WERI-Rb-1 (cell line): ENCODE results near the gene NFAT5.

Experiments
- DNase-seq: peaks from one replicate; pipeline ENCODE4 v3.0.0-alpha.2; 2020
- H3K27ac ChIP-seq: fragments of 250-450 bp; sonication (Bioruptor Pico); 2 replicates; pipeline ENCODE4 v1.5.1; 2020; ENCODE audit warnings: mild to moderate bottlenecking, moderate library complexity
- H3K27me3 ChIP-seq: fragments of 250-450 bp; sonication (Bioruptor Pico); 2 replicates; pipeline ENCODE4 v1.5.1; 2021; ENCODE audit warnings: mild to moderate bottlenecking, low read depth, moderate library complexity; ENCODE audit not compliant: insufficient read depth, severe bottlenecking
- H3K36me3 ChIP-seq: fragments of 250-450 bp; sonication (Bioruptor Pico); 2 replicates; pipeline ENCODE4 v1.5.1; 2020; ENCODE audit warnings: mild to moderate bottlenecking, moderate library complexity
- H3K4me3 ChIP-seq: 2 replicates; pipeline ENCODE4 v1.5.1; 2011; ENCODE audit warnings: low read depth, mild to moderate bottlenecking, control low read depth, low read length
- H3K9me3 ChIP-seq: fragments of 250-450 bp; sonication (Bioruptor Pico); 2 replicates; pipeline ENCODE4 v1.5.1; 2021; ENCODE audit warnings: mild to moderate bottlenecking, moderate library complexity; ENCODE audit not compliant: severe bottlenecking
- CTCF ChIP-seq: IDR thresholded peaks from 2 replicates; pipeline ENCODE4 v1.5.1; 2011; ENCODE audit warnings: low read depth, mild to moderate bottlenecking, control low read depth, inconsistent platforms, low read length

The NFAT5 gene

GRCh38 chr16:69712277-69712676 is 146.5 kb downstream of the NFAT5 start:
- Histone ChIP-seq H3K27me3 (no peaks in the 10 kb centered on the region), H3K36me3 (no peaks in the 10 kb centered on the region), H3K4me3 (no peak overlapping the region), H3K27ac (no peak overlapping the region), H3K9me3 (no peaks in the 10 kb centered on the region)
- no peak for TF ChIP-seq CTCF
- DNase-seq = no peak

DNA sequence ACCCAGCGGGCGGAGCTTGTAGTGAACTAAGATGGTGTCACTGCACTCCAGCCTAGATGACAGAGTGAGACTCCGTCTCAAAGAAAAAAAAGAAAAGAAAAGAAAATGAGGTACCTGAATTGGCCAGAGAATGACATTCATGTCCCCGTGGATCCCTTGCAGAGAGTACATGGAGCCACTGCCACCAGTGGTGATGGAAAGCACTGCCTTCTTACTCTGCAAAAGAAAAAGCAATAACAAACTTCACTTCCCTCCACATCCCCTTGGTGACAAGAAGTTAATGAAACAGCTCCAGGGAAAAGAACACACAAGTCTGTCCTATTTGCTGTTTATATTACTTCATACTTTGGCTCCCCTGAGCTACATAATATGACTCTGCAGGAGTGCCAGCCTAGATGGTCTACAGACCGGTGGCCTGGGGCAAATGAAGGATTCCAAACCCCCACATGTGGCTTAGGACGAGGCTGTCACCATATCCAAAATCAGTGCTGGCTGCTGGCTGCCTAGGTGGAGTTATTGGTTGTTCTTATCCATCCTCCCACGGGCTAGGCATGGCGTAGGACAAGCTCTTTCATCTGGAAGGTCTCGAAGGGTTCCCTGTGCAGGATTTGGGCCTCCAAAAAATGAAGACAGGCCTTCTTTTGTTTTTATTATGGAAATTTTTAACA is 147.3 kb downstream of the NFAT5 start:
- DNase-seq = no peak
- Histone ChIP-seq H3K27ac (no peak overlapping the region), H3K27me3 (no peaks in the 10 kb centered on the region), H3K36me3 (no peaks in the 10 kb centered on the region), H3K4me3 (no peak overlapping the region), H3K9me3 (no peaks in the 10 kb centered on the region)
- TF ChIP-seq CTCF = no peak

- Histone ChIP-seq H3K9me3 (no peaks in the 10 kb centered on the region), H3K36me3 (no peaks in the 10 kb centered on the region), H3K4me3 (no peak overlapping the region), H3K27ac (no peak overlapping the region), H3K27me3 (no peaks in the 10 kb centered on the region)
- no peak for DNase-seq
- TF ChIP-seq CTCF = no peak
Observed at GRCh38 chr16:69717066-69717465, 151.3 kb downstream of the NFAT5 start.

DNA sequence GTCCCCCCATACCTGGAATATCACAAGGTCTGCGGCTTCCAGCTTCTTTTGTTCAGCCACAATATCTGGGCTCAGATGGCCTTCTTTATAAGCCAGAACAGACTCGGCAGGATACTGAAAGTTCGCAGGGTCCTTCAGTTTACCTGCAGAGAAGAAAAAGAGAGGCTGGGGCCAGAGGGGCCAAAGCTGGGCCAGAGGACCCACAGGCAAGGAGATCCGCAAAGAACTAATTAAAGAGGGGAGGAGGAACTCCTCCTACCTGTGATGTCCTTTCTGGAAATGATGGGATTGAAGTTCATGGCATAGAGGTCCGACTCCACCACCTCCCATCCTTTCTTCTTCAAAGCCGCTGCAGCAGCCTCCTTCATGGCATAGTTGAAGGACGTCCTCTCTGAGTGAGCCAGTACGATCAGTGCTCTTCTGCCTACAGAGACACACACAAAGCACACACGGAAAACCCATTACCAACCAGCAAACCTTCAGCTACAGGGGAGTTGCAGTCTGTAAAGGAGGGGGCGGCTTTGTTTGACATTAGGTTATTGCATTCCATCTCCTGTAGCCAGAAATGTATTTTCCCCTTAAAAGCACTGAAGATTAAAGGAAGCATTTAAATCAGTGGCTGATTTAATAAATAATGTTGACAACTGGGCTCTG is 152.5 kb downstream of the NFAT5 start:
- H3K27ac ChIP-seq = no peak overlapping the region
- H3K27me3 ChIP-seq = no peaks in the 10 kb centered on the region
- H3K9me3 ChIP-seq = no peaks in the 10 kb centered on the region
- H3K4me3 ChIP-seq = no peak overlapping the region
- DNase-seq = no peak
- no peaks in the 10 kb centered on the region for H3K36me3 ChIP-seq
- TF ChIP-seq CTCF = no peak

DNA sequence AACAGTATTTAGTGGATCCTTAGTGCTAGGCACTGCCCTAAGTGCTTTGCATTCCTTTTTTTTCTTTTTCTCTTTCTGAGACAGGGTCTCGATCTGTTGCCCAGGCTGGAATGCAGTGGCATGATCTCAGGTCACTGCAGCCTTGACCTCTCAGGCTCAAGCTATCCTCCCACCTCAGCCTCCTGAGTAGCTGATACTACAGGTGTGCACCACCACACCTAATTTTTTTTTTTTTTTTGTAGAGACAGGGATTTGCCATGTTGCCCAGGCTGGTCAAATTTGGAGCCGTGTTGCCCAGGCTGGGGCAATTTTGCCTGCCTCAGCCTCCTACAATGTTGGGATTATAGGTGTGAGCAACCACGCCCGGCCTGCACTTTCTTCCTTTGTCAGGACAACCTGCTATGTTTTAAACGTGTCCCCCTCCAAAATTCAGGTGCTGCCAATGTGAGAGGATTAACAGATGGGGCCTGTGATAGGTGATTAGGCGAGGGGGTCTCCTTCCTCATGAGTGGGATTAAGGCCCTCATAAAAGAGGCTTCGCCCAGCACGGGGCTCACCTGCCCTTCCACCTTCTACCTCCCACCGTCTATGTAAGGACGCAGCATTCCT is 155.2 kb downstream of the NFAT5 start:
- H3K4me3 ChIP-seq = no peak overlapping the region
- H3K27ac ChIP-seq = no peak overlapping the region
- no peaks in the 10 kb centered on the region for H3K9me3 ChIP-seq
- DNase-seq = no peak
- H3K36me3 ChIP-seq = no peaks in the 10 kb centered on the region
- no peak for TF ChIP-seq CTCF
- no peaks in the 10 kb centered on the region for H3K27me3 ChIP-seq
